H1 (cell line): ENCODE measurements around the gene GPR161. TPM values are rescaled to one million over a fixed set of nuclear protein-coding genes. Genes with fewer than 3 reads are reported as not detected.

Source experiments
- CHD7 ChIP-seq: fragments of 300-600 bp; sonication (generic); IDR thresholded peaks from 2 replicates; pipeline ENCODE4 v1.7.1; 2012; ENCODE audit warnings: low read length, moderate library complexity, mild to moderate bottlenecking, inconsistent platforms; ENCODE audit not compliant: insufficient replicate concordance
- EZH2 ChIP-seq: fragments of 200-600 bp; sonication (generic); IDR thresholded peaks from 2 replicates; pipeline ENCODE4 v1.7.1; 2012; ENCODE audit warnings: low read depth, mild to moderate bottlenecking, moderate library complexity, low read length, inconsistent platforms; ENCODE audit not compliant: severe bottlenecking
- HDAC6 ChIP-seq: IDR thresholded peaks from one replicate; pipeline ENCODE4 v1.7.1; 2012; ENCODE audit warnings: low read depth, mild to moderate bottlenecking, inconsistent platforms, low read length, moderate library complexity
- MAFK ChIP-seq: IDR thresholded peaks from 2 replicates; pipeline ENCODE4 v1.6.1; 2012; ENCODE audit warnings: low read depth, mild to moderate bottlenecking, improper control_type of control experiment, low read length
- RBBP5 ChIP-seq: IDR thresholded peaks from 2 replicates; pipeline ENCODE4 v1.7.1; 2012; ENCODE audit warnings: low read depth, mild to moderate bottlenecking, inconsistent platforms, low read length, moderate library complexity, borderline replicate concordance
- SRF ChIP-seq: IDR thresholded peaks from 2 replicates; pipeline ENCODE4 v1.6.1; 2011; ENCODE audit warnings: mild to moderate bottlenecking, low read depth, low read length, moderate library complexity
- polyA plus RNA-seq, 7 experiments: library from polyadenylated mRNA; depleted of rRNA in 3 of 7; stranded (reverse) in 5 of 7; unstranded in 2 of 7; fragments of >200 nt in 5 of 7; fragments of 200-250 nt in 2 of 7; gene quantifications; 1 replicate in 5 of 7; 2 replicates in 1 of 7; 4 replicates in 1 of 7; pipeline versions ENCODE4 v1.2.1 to v1.2.3, GENCODE V29; 2011 to 2013; ENCODE audit warnings: missing spikeins in 2 of 7, mixed read lengths in 2 of 7
- total RNA-seq: library from RNA; stranded (reverse); fragmentation: NEBNext Ultra II Directional; extraction: Animal tissue kit (Norgen Biotek cat#: 25700); gene quantifications from 2 replicates; pipeline ENCODE4 v1.2.1, GENCODE V29; 2021
- TF ChIP-seq, protein P1 (sequence below), 3 experiments: IDR thresholded peaks; 1 replicate in 2 of 3; 2 replicates in 1 of 3; pipeline versions ENCODE4 v1.5.1 to v1.6.1; 2011; ENCODE audit warnings: low read length in 3 of 3, mild to moderate bottlenecking in 3 of 3, inconsistent platforms in 2 of 3, low read depth in 1 of 3, moderate library complexity in 1 of 3; ENCODE audit not compliant: insufficient read depth in 1 of 3; ENCODE audit errors: control extremely low read depth in 1 of 3
- TF ChIP-seq, protein P2 (sequence below): IDR thresholded peaks from 2 replicates; pipeline ENCODE4 v1.6.1; 2012; ENCODE audit warnings: inconsistent platforms

The GPR161 gene
- total and polyA plus RNA-seq, 2 of the 8 experiments (the other 6 are each of a cell fraction or from before 2014, with no cell fraction given), result 13.7 to 16.8 TPM

DNA sequence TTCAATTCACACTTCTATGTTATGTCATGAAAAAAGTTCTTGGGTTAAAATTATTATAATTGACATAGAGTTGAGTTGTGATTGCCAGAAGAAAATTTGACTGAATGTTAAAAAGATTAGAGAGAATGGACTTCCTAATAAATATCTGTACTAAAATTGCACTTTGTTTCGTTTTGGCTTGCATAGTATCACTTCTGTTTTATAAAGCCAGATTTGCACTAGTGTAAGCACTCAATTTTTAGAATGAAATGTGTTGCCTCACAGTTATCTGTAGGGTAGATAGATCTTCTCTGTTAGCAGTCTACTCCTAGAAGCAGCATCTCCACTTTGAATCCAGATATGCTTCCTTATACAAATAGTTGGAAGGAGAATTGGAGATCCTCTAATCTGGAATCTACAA is 104.7 kb downstream of the GPR161 start (continued):
- TF ChIP-seq CHD7 (no peak), RBBP5 (no peak), EZH2 (no peak), SRF (no peak), HDAC6 (no peak), MAFK (no peak)
- TF ChIP-seq, protein P1, sequence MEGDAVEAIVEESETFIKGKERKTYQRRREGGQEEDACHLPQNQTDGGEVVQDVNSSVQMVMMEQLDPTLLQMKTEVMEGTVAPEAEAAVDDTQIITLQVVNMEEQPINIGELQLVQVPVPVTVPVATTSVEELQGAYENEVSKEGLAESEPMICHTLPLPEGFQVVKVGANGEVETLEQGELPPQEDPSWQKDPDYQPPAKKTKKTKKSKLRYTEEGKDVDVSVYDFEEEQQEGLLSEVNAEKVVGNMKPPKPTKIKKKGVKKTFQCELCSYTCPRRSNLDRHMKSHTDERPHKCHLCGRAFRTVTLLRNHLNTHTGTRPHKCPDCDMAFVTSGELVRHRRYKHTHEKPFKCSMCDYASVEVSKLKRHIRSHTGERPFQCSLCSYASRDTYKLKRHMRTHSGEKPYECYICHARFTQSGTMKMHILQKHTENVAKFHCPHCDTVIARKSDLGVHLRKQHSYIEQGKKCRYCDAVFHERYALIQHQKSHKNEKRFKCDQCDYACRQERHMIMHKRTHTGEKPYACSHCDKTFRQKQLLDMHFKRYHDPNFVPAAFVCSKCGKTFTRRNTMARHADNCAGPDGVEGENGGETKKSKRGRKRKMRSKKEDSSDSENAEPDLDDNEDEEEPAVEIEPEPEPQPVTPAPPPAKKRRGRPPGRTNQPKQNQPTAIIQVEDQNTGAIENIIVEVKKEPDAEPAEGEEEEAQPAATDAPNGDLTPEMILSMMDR (IDR thresholded peaks at IDR 0.05; ENCODE audit: control extremely low read depth in 1 of 3, insufficient read depth in 1 of 3, low read depth in 1 of 3, low read length in 3 of 3), result no peak
- TF ChIP-seq, protein P2, sequence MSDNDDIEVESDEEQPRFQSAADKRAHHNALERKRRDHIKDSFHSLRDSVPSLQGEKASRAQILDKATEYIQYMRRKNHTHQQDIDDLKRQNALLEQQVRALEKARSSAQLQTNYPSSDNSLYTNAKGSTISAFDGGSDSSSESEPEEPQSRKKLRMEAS, result no peak
